ENCODE results near the gene LAMC2.

DNA sequence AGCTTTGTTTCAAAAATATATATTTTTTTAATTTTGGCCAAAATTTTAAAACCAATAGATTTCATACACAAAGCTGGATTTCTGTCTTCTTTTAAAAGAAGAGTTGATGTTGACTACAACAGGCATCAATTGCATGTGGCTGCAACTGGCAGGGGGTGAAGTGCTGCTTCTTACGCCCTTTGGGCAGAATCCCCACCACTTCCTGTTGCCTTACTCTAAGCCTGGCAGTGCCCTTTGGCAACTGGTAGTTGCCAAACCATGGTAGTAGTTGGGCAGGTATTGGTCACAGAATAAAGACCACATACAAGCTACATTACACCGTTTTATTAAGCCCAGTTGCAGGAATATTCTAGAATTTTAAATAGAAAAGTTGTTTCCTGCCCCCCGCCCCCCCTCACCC lies 17.0 kb downstream of the LAMC2 start:
- TF ChIP-seq CBX2 (IDR thresholded peaks at IDR 0.05; ENCODE audit: insufficient read depth, low read length, poor library complexity, severe bottlenecking) (no peak), NR2C2 (CRISPR knock-in tag; IDR thresholded peaks at IDR 0.05) (no peak), NR2C2 (tag; IDR thresholded peaks at IDR 0.05) (no peak)
- TF ChIP-seq, protein P1, sequence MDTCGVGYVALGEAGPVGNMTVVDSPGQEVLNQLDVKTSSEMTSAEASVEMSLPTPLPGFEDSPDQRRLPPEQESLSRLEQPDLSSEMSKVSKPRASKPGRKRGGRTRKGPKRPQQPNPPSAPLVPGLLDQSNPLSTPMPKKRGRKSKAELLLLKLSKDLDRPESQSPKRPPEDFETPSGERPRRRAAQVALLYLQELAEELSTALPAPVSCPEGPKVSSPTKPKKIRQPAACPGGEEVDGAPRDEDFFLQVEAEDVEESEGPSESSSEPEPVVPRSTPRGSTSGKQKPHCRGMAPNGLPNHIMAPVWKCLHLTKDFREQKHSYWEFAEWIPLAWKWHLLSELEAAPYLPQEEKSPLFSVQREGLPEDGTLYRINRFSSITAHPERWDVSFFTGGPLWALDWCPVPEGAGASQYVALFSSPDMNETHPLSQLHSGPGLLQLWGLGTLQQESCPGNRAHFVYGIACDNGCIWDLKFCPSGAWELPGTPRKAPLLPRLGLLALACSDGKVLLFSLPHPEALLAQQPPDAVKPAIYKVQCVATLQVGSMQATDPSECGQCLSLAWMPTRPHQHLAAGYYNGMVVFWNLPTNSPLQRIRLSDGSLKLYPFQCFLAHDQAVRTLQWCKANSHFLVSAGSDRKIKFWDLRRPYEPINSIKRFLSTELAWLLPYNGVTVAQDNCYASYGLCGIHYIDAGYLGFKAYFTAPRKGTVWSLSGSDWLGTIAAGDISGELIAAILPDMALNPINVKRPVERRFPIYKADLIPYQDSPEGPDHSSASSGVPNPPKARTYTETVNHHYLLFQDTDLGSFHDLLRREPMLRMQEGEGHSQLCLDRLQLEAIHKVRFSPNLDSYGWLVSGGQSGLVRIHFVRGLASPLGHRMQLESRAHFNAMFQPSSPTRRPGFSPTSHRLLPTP (IDR thresholded peaks at IDR 0.05; ENCODE audit: borderline replicate concordance, extremely low read depth, insufficient read length): no peak
